Glutamatergic neuron (in vitro differentiated cells): ENCODE results near the gene TEDC1. TPM values are rescaled to one million over a fixed set of nuclear protein-coding genes. Genes with fewer than 3 reads are reported as not detected.

Experiments used
- DNase-seq: peaks from one replicate; pipeline ENCODE4 v3.0.0; 2022
- H3K27ac Mint-ChIP-seq: one replicate; pipeline ENCODE4 v1.8.0; 2020; ENCODE audit warnings: mild to moderate bottlenecking, mixed read lengths, inconsistent platforms; ENCODE audit not compliant: unreplicated experiment
- H3K27me3 Mint-ChIP-seq: one replicate; pipeline ENCODE4 v1.8.0; 2020; ENCODE audit warnings: mild to moderate bottlenecking, moderate library complexity, mixed read lengths, inconsistent platforms; ENCODE audit not compliant: unreplicated experiment
- H3K36me3 Mint-ChIP-seq: one replicate; pipeline ENCODE4 v1.8.0; 2020; ENCODE audit warnings: mild to moderate bottlenecking, mixed read lengths, inconsistent platforms; ENCODE audit not compliant: unreplicated experiment
- H3K4me1 Mint-ChIP-seq: one replicate; pipeline ENCODE4 v1.8.0; 2020; ENCODE audit warnings: mild to moderate bottlenecking, low read depth, mixed read lengths, inconsistent platforms; ENCODE audit not compliant: unreplicated experiment
- H3K4me3 Mint-ChIP-seq: one replicate; pipeline ENCODE4 v1.8.0; 2020; ENCODE audit warnings: mild to moderate bottlenecking, mixed read lengths, inconsistent platforms; ENCODE audit not compliant: unreplicated experiment
- H3K9me3 Mint-ChIP-seq: one replicate; pipeline ENCODE4 v1.8.0; 2020; ENCODE audit warnings: mild to moderate bottlenecking, moderate library complexity, mixed read lengths, inconsistent platforms; ENCODE audit not compliant: unreplicated experiment
- CTCF ChIP-seq: fragments of 200-600 bp; sonication (generic); IDR thresholded peaks from one replicate; pipeline ENCODE4 v1.5.0; 2021; ENCODE audit not compliant: partially characterized antibody, unreplicated experiment
- total RNA-seq: library from RNA; stranded (reverse); fragmentation: NEBNext Ultra II Directional; extraction: Animal tissue kit (Norgen Biotek cat#: 25700); gene quantifications from one replicate; pipeline ENCODE4 v1.2.1, GENCODE V29; 2021; ENCODE audit not compliant: unreplicated experiment

TEDC1 gene
- total RNA-seq, 1 donor from 2014 or later, result 13.8 TPM

GRCh38 chr14:105449276-105450122 is 41.5 kb upstream of the TEDC1 start:
- Mint-ChIP-seq H3K4me3 (no peak overlapping the region), H3K9me3 (peaks cover 6% of the 10 kb centered on the region), H3K27ac (no peak overlapping the region), H3K36me3 (no peaks in the 10 kb centered on the region), H3K27me3 (peaks cover 8% of the 10 kb centered on the region), H3K4me1 (peaks cover 3% of the 10 kb centered on the region)
- TF ChIP-seq CTCF, result no peak
- peak; percentile 17 for DNase-seq

GRCh38 chr14:105450123-105450505 is 40.9 kb upstream of the TEDC1 start:
- H3K4me1 Mint-ChIP-seq, result peaks cover 3% of the 10 kb centered on the region
- TF ChIP-seq CTCF, result no peak
- no peak for DNase-seq
- no peak overlapping the region for H3K4me3 Mint-ChIP-seq
- peaks cover 8% of the 10 kb centered on the region for H3K27me3 Mint-ChIP-seq
- peaks cover 6% of the 10 kb centered on the region for H3K9me3 Mint-ChIP-seq
- no peak overlapping the region for H3K27ac Mint-ChIP-seq
- H3K36me3 Mint-ChIP-seq, result no peaks in the 10 kb centered on the region

GRCh38 chr14:105450864-105451720 is 40.0 kb upstream of the TEDC1 start:
- peaks cover 10% of the 10 kb centered on the region for H3K27me3 Mint-ChIP-seq
- no peak overlapping the region for H3K27ac Mint-ChIP-seq
- DNase-seq, result peak; percentile 17
- H3K4me3 Mint-ChIP-seq, result no peak overlapping the region
- peaks cover 7% of the 10 kb centered on the region for H3K9me3 Mint-ChIP-seq
- no peaks in the 10 kb centered on the region for H3K36me3 Mint-ChIP-seq
- TF ChIP-seq CTCF, result no peak
- H3K4me1 Mint-ChIP-seq, result peaks cover 3% of the 10 kb centered on the region

GRCh38 chr14:105452963-105453362 is 38.1 kb upstream of the TEDC1 start:
- no peak for DNase-seq
- peak overlapping the region; percentile 4 for H3K27ac Mint-ChIP-seq
- TF ChIP-seq CTCF, result no peak
- no peaks in the 10 kb centered on the region for H3K36me3 Mint-ChIP-seq
- H3K4me1 Mint-ChIP-seq, result no peaks in the 10 kb centered on the region
- H3K4me3 Mint-ChIP-seq, result no peak overlapping the region
- peaks cover 7% of the 10 kb centered on the region for H3K9me3 Mint-ChIP-seq
- peaks cover 6% of the 10 kb centered on the region for H3K27me3 Mint-ChIP-seq
